Right lobe of liver (tissue), 6 donors: ENCODE measurements around the gene BUD13. TPM values are rescaled to one million over a fixed set of nuclear protein-coding genes. Genes with fewer than 3 reads are reported as not detected.

ENCODE experiments used
- ATAC-seq, 4 donors: fragments of 200-7000 bp; cut with Tn5 transposase; one replicate each; pipeline ENCODE4 v1.9.1; 2020; ENCODE audit warnings: mild to moderate bottlenecking in 4 of 4, moderate library complexity in 4 of 4
- DNase-seq, 3 donors: peaks; one replicate each; pipeline ENCODE4 v3.0.0-alpha.2; 2020
- H3K27ac ChIP-seq, 3 donors: fragments of 200-600 bp; one replicate each; pipeline ENCODE4 v1.8.0; 2022
- H3K27me3 ChIP-seq, 2 donors: fragments of 200-600 bp; one replicate each; pipeline ENCODE4 v1.8.0; 2022
- H3K36me3 ChIP-seq, 4 donors: fragments of 200-600 bp; sonication (generic) in 1 of 4; one replicate each; pipeline versions ENCODE4 v1.5.1 to v1.8.0; 2017 to 2022; ENCODE audit warnings: control low read depth in 1 of 4
- H3K4me1 ChIP-seq, 4 donors: fragments of 200-600 bp; sonication (generic) in 1 of 4; one replicate each; pipeline versions ENCODE4 v1.5.1 to v1.8.0; 2017 to 2022; ENCODE audit warnings: control low read depth in 1 of 4
- H3K4me3 ChIP-seq, 3 donors: fragments of 200-600 bp; one replicate each; pipeline ENCODE4 v1.8.0; 2022
- H3K9me3 ChIP-seq, 4 donors: fragments of 200-600 bp; sonication (generic) in 1 of 4; one replicate each; pipeline versions ENCODE4 v1.5.1 to v1.8.0; 2017 to 2022; ENCODE audit warnings: control low read depth in 1 of 4
- POLR2A ChIP-seq: fragments of 450-650 bp; IDR thresholded peaks from one replicate; pipeline ENCODE4 v1.6.1; 2017; ENCODE audit warnings: antibody characterized with exemption, mild to moderate bottlenecking
- WGBS: methylation state at CpG from one replicate; pipeline ENCODE4 v1.1.6; 2018; ENCODE audit warnings: low coverage, low lambda C conversion rate; ENCODE audit not compliant: insufficient coverage; ENCODE audit errors: missing lambda C conversion rate; 5-methylcytosine and 5-hydroxymethylcytosine counted together
- intact Hi-C, 2 donors: fragments of 100-400 bp; cut with DNase I; formaldehyde crosslinking; loops; one replicate each; pipeline versions ENCODE4 v1.11.2 to v1.14.1; 2022
- total RNA-seq, 6 experiments: library from RNA; depleted of rRNA in 2 of 6; stranded (reverse); fragments of >200 nt in 2 of 6; fragmentation: NEBNext Ultra II Directional in 3 of 6; extraction: Animal tissue kit (Norgen Biotek cat#: 25700) in 3 of 6; gene quantifications; one replicate each; pipeline versions ENCODE4 v1.1.0 to v1.2.4, GENCODE V29; 2016 to 2023
- TF ChIP-seq, protein P1 (sequence below), 4 donors: fragments of 200-600 bp in 3 of 4; fragments of 450-650 bp in 1 of 4; IDR thresholded peaks; one replicate each; pipeline versions ENCODE4 v1.5.1 to v1.8.0; 2016 to 2022; ENCODE audit warnings: antibody characterized with exemption in 4 of 4, mild to moderate bottlenecking in 2 of 4
- donor health status: DM: no; HTN: yes; CAD: no.
- donor health status: DM: no; HTN: no; CAD: no.
- donor health status: DM: no; HTN: no; CAD: no.
- donor health status: DM: no; HTN: yes; CAD: no.
- donor health status: DM: no; HTN: yes; CAD: no.

BUD13 gene
- total RNA-seq, 6 experiments from 2014 or later: 3.6 to 6.3 (median 5.0) TPM

DNA sequence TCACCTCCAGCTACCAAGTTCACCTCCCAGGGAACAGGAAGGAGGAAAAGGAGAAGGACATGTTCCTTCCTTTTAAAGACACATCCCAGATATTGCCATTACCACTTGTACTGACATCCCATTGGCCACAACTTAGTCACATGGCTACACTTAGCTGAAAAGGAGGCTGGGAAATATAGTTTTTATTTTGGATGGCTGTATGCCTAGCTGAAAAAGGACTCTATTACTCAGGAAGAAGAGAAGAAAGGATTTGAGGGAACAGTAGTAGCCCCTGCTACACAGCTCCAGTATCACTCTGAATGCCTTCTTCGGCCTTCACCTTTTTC is 20.9 kb upstream of the BUD13 start:
- no CpG with 5 or more reads among the region's 1 CpG for WGBS
- Histone ChIP-seq H3K4me3 (no peak overlapping the region), H3K27me3 (no peaks in the 10 kb centered on the region), H3K36me3 (peaks cover 0 to 7% (median 0%) of the 10 kb centered on the region in 4 donors), H3K9me3 (no peaks in the 10 kb centered on the region), H3K27ac (no peak overlapping the region), H3K4me1 (peaks cover 0 to 53% (median 7%) of the 10 kb centered on the region in 4 donors)
- ATAC-seq (no peak), DNase-seq (no peak)
- intact Hi-C loops: loop anchor here in 1 of 2 donors (5.0 kb wide), 1 partner anchor 44 kb away; the partner anchor contains the start of gene APOA1
- TF ChIP-seq, protein P1, sequence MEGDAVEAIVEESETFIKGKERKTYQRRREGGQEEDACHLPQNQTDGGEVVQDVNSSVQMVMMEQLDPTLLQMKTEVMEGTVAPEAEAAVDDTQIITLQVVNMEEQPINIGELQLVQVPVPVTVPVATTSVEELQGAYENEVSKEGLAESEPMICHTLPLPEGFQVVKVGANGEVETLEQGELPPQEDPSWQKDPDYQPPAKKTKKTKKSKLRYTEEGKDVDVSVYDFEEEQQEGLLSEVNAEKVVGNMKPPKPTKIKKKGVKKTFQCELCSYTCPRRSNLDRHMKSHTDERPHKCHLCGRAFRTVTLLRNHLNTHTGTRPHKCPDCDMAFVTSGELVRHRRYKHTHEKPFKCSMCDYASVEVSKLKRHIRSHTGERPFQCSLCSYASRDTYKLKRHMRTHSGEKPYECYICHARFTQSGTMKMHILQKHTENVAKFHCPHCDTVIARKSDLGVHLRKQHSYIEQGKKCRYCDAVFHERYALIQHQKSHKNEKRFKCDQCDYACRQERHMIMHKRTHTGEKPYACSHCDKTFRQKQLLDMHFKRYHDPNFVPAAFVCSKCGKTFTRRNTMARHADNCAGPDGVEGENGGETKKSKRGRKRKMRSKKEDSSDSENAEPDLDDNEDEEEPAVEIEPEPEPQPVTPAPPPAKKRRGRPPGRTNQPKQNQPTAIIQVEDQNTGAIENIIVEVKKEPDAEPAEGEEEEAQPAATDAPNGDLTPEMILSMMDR (IDR thresholded peaks at IDR 0.05): no peak
- no peak for TF ChIP-seq POLR2A

DNA sequence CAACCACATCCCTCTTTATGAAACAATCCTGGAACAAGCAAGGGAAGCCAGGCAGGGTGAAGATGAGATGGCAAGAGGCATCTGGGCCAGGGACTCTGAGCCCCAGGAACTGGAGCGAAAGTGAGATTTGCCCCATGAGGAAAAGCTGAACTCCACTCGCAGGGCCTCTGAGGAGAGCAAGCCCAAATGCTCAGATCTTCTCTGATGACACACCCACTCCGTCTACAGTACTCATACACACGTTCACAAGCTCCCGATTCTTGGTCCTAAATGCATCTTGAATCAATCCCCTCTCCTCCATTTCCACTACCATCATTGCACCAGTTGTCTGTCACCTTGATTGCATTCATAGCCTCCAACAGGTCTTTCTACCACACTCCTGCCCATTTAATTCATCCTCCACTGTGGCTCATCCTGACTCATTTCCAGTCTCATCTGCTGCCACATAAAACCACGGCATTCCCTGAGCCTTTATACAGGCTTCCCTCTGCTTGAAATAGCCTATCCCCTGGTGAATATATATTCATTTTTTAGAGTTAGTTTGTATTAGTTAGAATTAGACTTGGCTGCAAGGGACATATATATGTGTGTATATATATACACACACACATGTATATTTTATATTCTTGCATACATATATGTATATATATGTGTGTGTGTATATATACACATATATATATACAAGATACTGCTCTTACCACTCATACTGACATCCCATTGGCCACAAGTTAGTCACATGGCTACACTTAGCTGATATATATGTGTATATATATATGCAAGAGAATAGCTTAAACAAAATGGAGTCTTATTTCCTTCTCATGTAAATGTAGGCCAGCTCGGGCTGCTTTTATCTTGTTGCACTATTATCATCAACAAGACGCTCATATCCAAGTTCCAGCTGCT is 20.3 kb upstream of the BUD13 start:
- Histone ChIP-seq H3K27ac (peak overlapping the region in 2 of 3 donors; percentile 73 to 83), H3K9me3 (no peaks in the 10 kb centered on the region), H3K4me1 (peaks cover 0 to 57% (median 7%) of the 10 kb centered on the region in 4 donors), H3K27me3 (no peaks in the 10 kb centered on the region), H3K4me3 (peak overlapping the region in 2 of 3 donors; percentile 14 to 82), H3K36me3 (peaks cover 0 to 7% (median 0%) of the 10 kb centered on the region in 4 donors)
- 32% methylated on average over 6 of the region's 8 CpGs for WGBS
- no peak for DNase-seq
- intact Hi-C loops: loop anchor here in 1 of 2 donors (5.0 kb wide), 1 partner anchor 44 kb away; the partner anchor contains the start of gene APOA1
- ATAC-seq: no peak
- no peak for TF ChIP-seq POLR2A
- TF ChIP-seq, protein P1 (IDR thresholded peaks at IDR 0.05): no peak

DNA sequence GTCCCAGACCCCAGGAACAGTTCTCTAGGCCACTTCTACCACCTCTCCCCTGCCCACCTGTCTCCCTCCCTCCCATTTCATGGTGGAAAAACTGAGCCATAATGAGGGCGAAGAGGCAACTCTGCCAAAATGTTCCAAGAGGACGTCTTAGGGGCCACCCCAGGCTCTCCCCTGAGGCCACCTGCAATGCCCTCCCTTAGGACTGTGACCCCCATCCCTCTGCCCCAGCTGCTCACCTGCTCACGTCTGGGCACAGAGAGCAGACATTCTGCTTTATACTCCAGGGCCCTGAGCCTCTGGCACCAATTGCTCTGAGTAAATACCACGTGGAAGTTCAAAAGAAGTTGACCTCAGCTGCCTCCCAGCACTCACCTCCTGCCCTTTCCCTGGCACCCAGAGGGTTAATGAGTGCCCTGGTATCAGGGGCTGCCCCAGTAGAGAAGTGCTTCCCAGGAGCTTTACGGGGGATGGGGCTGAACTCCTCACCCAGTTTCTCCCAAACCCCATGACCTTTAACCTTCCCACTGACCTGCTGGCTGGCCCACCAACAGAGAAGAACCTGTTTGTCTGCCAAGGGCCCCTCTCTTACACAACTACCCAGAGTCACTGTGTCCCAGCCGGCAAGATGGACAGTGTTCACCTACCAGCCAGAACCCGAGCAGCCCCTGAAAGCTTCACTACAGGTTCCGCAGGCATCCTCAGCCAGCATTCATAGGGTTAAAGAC is 19.5 kb upstream of the BUD13 start:
- no peaks in the 10 kb centered on the region for H3K27me3 ChIP-seq
- H3K4me3 ChIP-seq: peak overlapping the region in 2 of 3 donors; percentile 82 to 90
- intact Hi-C loops: loop anchor here in 1 of 2 donors (5.0 kb wide), 1 partner anchor 45 kb away; the partner anchor contains the start of gene APOA1
- DNase-seq: peak; percentile 44 to 94 (median 87)
- peaks cover 0 to 7% (median 0%) of the 10 kb centered on the region in 4 donors for H3K36me3 ChIP-seq
- peak; percentile 61 to 72 (median 68) for ATAC-seq
- TF ChIP-seq, protein P1 (IDR thresholded peaks at IDR 0.05): no peak
- TF ChIP-seq POLR2A: peak; percentile 80
- peaks cover 0 to 50% (median 5%) of the 10 kb centered on the region in 4 donors for H3K4me1 ChIP-seq
- H3K27ac ChIP-seq: peak overlapping the region; percentile 34 to 83 (median 73)
- 27% methylated on average over 6 of the region's 8 CpGs for WGBS
- no peaks in the 10 kb centered on the region for H3K9me3 ChIP-seq

DNA sequence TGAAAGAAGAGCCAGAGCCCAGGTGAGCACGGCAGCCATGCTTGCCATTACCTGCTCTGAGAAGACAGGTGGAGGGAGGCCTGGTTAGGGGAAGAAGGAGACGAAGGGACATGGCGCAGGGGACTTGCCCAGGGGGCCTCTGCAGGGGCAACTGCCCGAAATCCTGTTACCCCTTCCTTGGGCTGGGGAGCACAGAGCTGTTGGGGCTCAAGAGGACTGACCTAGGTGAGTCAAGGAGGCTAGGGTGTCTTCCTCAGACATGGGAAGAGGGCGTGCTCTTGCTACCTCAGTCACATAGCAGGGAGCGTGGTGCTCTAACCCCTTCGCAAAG is 19.0 kb upstream of the BUD13 start, which contains the start of gene APOA5:
Gene APOA5 (minus strand): TSS at position 67 of the 331 bp plus-strand sequence. CDS start 19 bp downstream, at position 48.
- intact Hi-C loops: loop anchor here in 1 of 2 donors (5.0 kb wide), 1 partner anchor 46 kb away; the partner anchor contains the start of gene APOA1
- no CpG with 5 or more reads among the region's 7 CpGs for WGBS
- Histone ChIP-seq H3K9me3 (no peaks in the 10 kb centered on the region), H3K36me3 (peaks cover 0 to 7% (median 0%) of the 10 kb centered on the region in 4 donors), H3K27me3 (no peaks in the 10 kb centered on the region), H3K4me1 (peaks cover 0 to 52% (median 5%) of the 10 kb centered on the region in 4 donors), H3K27ac (peak within 1 kb of the TSS; percentile 34 to 83 (median 73)), H3K4me3 (peak within 1 kb of the TSS; percentile 10 to 90 (median 82))
- no peak for DNase-seq
- peak; percentile 2 to 13 (median 8) for ATAC-seq
- no peak for TF ChIP-seq POLR2A
